ENCODE measurements around the gene GABRD.

The GABRD gene

GRCh38 chr1:2046953-2047748 lies 28.0 kb downstream of the GABRD start:
- DNase-seq (ENCODE audit: low spot score): no peak
- Histone ChIP-seq H3K4me3 (no peak overlapping the region), H3K27ac (no peak overlapping the region)
- no peak for TF ChIP-seq CTCF (IDR thresholded peaks at IDR 0.05)

- Histone ChIP-seq H3K27ac (no peak overlapping the region), H3K4me3 (no peak overlapping the region)
- DNase-seq (ENCODE audit: low spot score): no peak
- TF ChIP-seq CTCF (IDR thresholded peaks at IDR 0.05): no peak
These were observed 28.9 kb downstream of the GABRD start for GRCh38 chr1:2047749-2048729.

DNA sequence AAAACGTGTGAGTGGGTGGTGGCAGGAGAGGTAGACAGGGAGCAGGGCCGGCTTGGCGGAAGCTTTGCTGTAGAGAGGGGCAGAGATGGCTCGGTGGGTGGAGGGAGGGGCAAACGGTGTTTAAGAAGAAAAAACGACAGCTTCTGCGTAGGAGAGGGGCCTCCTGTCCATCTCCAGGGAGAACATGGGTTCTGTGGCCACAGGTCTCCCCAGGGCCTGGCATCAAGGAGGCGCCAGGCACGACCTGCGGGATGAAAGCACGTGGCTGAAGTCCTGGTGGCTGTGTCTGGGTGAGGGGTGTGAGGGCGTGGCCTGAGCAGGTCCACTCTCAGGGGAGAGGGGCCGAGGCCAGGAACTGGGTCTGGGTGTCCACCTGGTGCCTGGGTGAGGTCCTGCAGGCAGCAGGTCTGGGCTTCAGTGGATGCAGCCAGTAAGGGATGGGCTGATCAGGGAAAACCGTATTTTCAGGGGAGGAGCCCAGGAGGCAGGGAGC lies 30.1 kb downstream of the GABRD start:
- no peak for DNase-seq (ENCODE audit: low spot score)
- Histone ChIP-seq H3K4me3 (peak overlapping the region; percentile 72), H3K27ac (no peak overlapping the region)
- TF ChIP-seq CTCF (IDR thresholded peaks at IDR 0.05): no peak

DNA sequence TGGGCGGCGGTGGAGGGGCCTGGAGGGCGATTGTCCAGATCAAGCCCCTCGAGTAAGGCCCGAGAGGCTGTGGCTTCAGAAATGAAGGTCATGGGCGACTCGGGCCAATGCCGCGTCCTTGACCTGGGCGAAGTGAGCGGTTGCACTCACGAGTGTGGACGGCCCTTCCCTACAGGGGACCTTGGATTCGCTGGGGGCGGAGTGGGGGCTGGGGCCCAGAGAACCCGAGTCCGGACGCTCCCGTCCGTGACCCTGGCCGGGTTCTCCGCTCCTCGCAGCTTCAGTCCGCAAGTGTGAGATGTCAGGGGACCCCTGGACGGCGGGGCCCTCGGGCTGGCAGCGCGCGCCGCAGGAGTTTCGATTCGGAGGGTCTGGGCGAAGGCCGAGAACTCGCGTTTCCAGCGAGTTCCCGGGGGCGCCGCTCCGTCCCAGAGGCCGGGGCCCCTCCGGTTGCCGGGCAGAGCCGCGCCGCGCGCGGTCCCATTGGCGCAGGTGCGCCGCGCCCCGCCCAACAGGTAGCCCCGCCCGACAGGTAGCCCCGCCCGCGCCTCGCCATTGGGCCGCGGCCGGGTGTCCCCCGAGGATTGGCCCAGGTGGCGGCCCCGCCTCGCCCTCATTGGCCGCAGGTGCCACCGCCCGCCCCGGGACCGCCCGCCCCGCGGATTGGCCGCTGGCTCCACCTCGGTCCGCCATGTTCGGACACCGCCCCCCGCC lies 30.7 kb downstream of the GABRD start, which contains the start of gene PRKCZ:
TSS of gene PRKCZ (plus strand) at position 694 of the 714 bp plus-strand sequence. CDS start 220 bp downstream, outside the sequence.
- peak within 1 kb of the TSS; percentile 72 for H3K4me3 ChIP-seq
- DNase-seq (ENCODE audit: low spot score): no peak
- no peak within 1 kb of the TSS for H3K27ac ChIP-seq
- TF ChIP-seq CTCF (IDR thresholded peaks at IDR 0.05): no peak

DNA sequence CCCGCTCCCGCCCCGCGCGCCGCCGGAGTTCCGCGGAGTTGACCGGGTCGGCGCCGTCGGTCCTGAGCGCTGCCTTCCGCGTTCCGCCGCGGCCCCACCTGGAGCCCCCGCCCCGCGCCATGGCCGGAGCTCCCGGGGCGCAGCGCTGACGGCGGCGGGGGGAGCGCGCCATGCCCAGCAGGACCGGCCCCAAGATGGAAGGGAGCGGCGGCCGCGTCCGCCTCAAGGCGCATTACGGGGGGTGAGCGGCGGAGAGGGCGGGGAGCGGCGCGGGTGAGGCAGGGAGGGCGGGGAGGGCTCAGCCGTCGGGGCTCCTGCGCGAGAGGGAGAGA lies 31.3 kb downstream of the GABRD start:
- no peak overlapping the region for H3K27ac ChIP-seq
- TF ChIP-seq CTCF (IDR thresholded peaks at IDR 0.05): no peak
- no peak for DNase-seq (ENCODE audit: low spot score)
- H3K4me3 ChIP-seq: peak overlapping the region; percentile 72

- no peak for DNase-seq (ENCODE audit: low spot score)
- Histone ChIP-seq H3K4me3 (peak overlapping the region; percentile 72), H3K27ac (no peak overlapping the region)
- no peak for TF ChIP-seq CTCF (IDR thresholded peaks at IDR 0.05)
These were observed 31.9 kb downstream of the GABRD start for GRCh38 chr1:2050793-2051682.

Measured in coronary artery (tissue), 2 donors.